ENCODE data around the gene NOM1. TPM values are rescaled to one million over a fixed set of nuclear protein-coding genes. Genes with fewer than 3 reads are reported as not detected.

NOM1 gene
- total RNA-seq, 2 donors from 2014 or later: 20.5 to 37.4 TPM

- peak; percentile 58 for ATAC-seq (replicated peaks)
- H3K36me3 Mint-ChIP-seq (ENCODE audit: low read depth): no peaks in the 10 kb centered on the region
- H3K27me3 Mint-ChIP-seq: peaks cover 55% of the 10 kb centered on the region
- H3K27ac Mint-ChIP-seq: no peak within 1 kb of the TSS
- H3K4me3 Mint-ChIP-seq: peak within 1 kb of the TSS; percentile 37
- peaks cover 8% of the 10 kb centered on the region for H3K4me1 Mint-ChIP-seq
- no peaks in the 10 kb centered on the region for H3K9me3 Mint-ChIP-seq
Observed at GRCh38 chr7:157010588-157011332, 61.2 kb downstream of the NOM1 start, which contains the start of gene MNX1. Gene MNX1 (minus strand): TSS chr7:157010663. CDS start chr7:157010350, 313 bp downstream.

GRCh38 chr7:157011333-157012112 lies 62.0 kb downstream of the NOM1 start:
- H3K4me1 Mint-ChIP-seq: peaks cover 8% of the 10 kb centered on the region
- H3K27me3 Mint-ChIP-seq: peaks cover 59% of the 10 kb centered on the region
- H3K4me3 Mint-ChIP-seq: peak overlapping the region; percentile 37
- H3K27ac Mint-ChIP-seq: no peak overlapping the region
- H3K36me3 Mint-ChIP-seq (ENCODE audit: low read depth): no peaks in the 10 kb centered on the region
- H3K9me3 Mint-ChIP-seq: no peaks in the 10 kb centered on the region
- no peak for ATAC-seq (replicated peaks)

- Mint-ChIP-seq H3K4me3 (no peak overlapping the region), H3K4me1 (peaks cover 12% of the 10 kb centered on the region), H3K9me3 (no peaks in the 10 kb centered on the region), H3K36me3 (ENCODE audit: low read depth) (no peaks in the 10 kb centered on the region), H3K27me3 (peaks cover 60% of the 10 kb centered on the region), H3K27ac (no peak overlapping the region)
- ATAC-seq (replicated peaks): peak; percentile 50
Observed at GRCh38 chr7:157012113-157012547, 62.6 kb downstream of the NOM1 start.

GRCh38 chr7:157013101-157013500 lies 63.6 kb downstream of the NOM1 start:
- H3K27me3 Mint-ChIP-seq: peaks cover 55% of the 10 kb centered on the region
- H3K4me3 Mint-ChIP-seq: no peak overlapping the region
- H3K36me3 Mint-ChIP-seq (ENCODE audit: low read depth): no peaks in the 10 kb centered on the region
- H3K9me3 Mint-ChIP-seq: no peaks in the 10 kb centered on the region
- H3K27ac Mint-ChIP-seq: no peak overlapping the region
- no peak for ATAC-seq (replicated peaks)
- peaks cover 12% of the 10 kb centered on the region for H3K4me1 Mint-ChIP-seq

- no peak overlapping the region for H3K4me3 Mint-ChIP-seq
- H3K27ac Mint-ChIP-seq: no peak overlapping the region
- no peak for ATAC-seq (replicated peaks)
- peaks cover 7% of the 10 kb centered on the region for H3K36me3 Mint-ChIP-seq (ENCODE audit: low read depth)
- peaks cover 17% of the 10 kb centered on the region for H3K4me1 Mint-ChIP-seq
- H3K9me3 Mint-ChIP-seq: no peaks in the 10 kb centered on the region
- peaks cover 55% of the 10 kb centered on the region for H3K27me3 Mint-ChIP-seq
Observed at GRCh38 chr7:157013602-157014549, 64.4 kb downstream of the NOM1 start.

- Mint-ChIP-seq H3K4me1 (peaks cover 20% of the 10 kb centered on the region), H3K36me3 (ENCODE audit: low read depth) (peaks cover 10% of the 10 kb centered on the region), H3K4me3 (no peak overlapping the region), H3K27ac (no peak overlapping the region), H3K9me3 (no peaks in the 10 kb centered on the region), H3K27me3 (peaks cover 53% of the 10 kb centered on the region)
- no peak for ATAC-seq (replicated peaks)
Observed at GRCh38 chr7:157014635-157015555, 65.4 kb downstream of the NOM1 start.

GRCh38 chr7:157016024-157016351 lies 66.5 kb downstream of the NOM1 start:
- peaks cover 58% of the 10 kb centered on the region for H3K27me3 Mint-ChIP-seq
- no peak overlapping the region for H3K27ac Mint-ChIP-seq
- peaks cover 20% of the 10 kb centered on the region for H3K4me1 Mint-ChIP-seq
- H3K4me3 Mint-ChIP-seq: peak overlapping the region; percentile 41
- H3K9me3 Mint-ChIP-seq: no peaks in the 10 kb centered on the region
- no peak for ATAC-seq (replicated peaks)
- H3K36me3 Mint-ChIP-seq (ENCODE audit: low read depth): peaks cover 10% of the 10 kb centered on the region

- H3K27me3 Mint-ChIP-seq: peaks cover 57% of the 10 kb centered on the region
- H3K4me3 Mint-ChIP-seq: peak overlapping the region; percentile 41
- no peak overlapping the region for H3K27ac Mint-ChIP-seq
- peaks cover 20% of the 10 kb centered on the region for H3K4me1 Mint-ChIP-seq
- H3K36me3 Mint-ChIP-seq (ENCODE audit: low read depth): peaks cover 10% of the 10 kb centered on the region
- peak; percentile 91 for ATAC-seq (replicated peaks)
- no peaks in the 10 kb centered on the region for H3K9me3 Mint-ChIP-seq
Observed at GRCh38 chr7:157016352-157017041, 67.0 kb downstream of the NOM1 start.

GRCh38 chr7:157017149-157017548 lies 67.6 kb downstream of the NOM1 start:
- peaks cover 54% of the 10 kb centered on the region for H3K27me3 Mint-ChIP-seq
- H3K9me3 Mint-ChIP-seq: no peaks in the 10 kb centered on the region
- H3K36me3 Mint-ChIP-seq (ENCODE audit: low read depth): peaks cover 10% of the 10 kb centered on the region
- no peak for ATAC-seq (replicated peaks)
- H3K4me3 Mint-ChIP-seq: peak overlapping the region; percentile 41
- H3K4me1 Mint-ChIP-seq: peaks cover 13% of the 10 kb centered on the region
- H3K27ac Mint-ChIP-seq: no peak overlapping the region

GRCh38 chr7:157017603-157018327 lies 68.3 kb downstream of the NOM1 start:
- Mint-ChIP-seq H3K4me3 (peak overlapping the region; percentile 41), H3K4me1 (peaks cover 11% of the 10 kb centered on the region), H3K27me3 (peaks cover 56% of the 10 kb centered on the region), H3K27ac (no peak overlapping the region), H3K36me3 (ENCODE audit: low read depth) (peaks cover 10% of the 10 kb centered on the region), H3K9me3 (no peaks in the 10 kb centered on the region)
- ATAC-seq (replicated peaks): no peak

- Mint-ChIP-seq H3K36me3 (ENCODE audit: low read depth) (peaks cover 10% of the 10 kb centered on the region), H3K9me3 (no peaks in the 10 kb centered on the region), H3K4me1 (peaks cover 11% of the 10 kb centered on the region), H3K4me3 (peak overlapping the region; percentile 63), H3K27me3 (peaks cover 55% of the 10 kb centered on the region), H3K27ac (no peak overlapping the region)
- ATAC-seq (replicated peaks): no peak
Observed at GRCh38 chr7:157018328-157018996, 69.0 kb downstream of the NOM1 start.

- Mint-ChIP-seq H3K4me3 (peak overlapping the region; percentile 63), H3K9me3 (no peaks in the 10 kb centered on the region), H3K4me1 (peaks cover 11% of the 10 kb centered on the region), H3K36me3 (ENCODE audit: low read depth) (peaks cover 10% of the 10 kb centered on the region), H3K27me3 (peaks cover 53% of the 10 kb centered on the region), H3K27ac (no peak overlapping the region)
- ATAC-seq (replicated peaks): no peak
Observed at GRCh38 chr7:157018997-157019608, 69.6 kb downstream of the NOM1 start.
